Hindlimb muscle (tissue), 1 donor: ENCODE measurements around the gene C2orf81. TPM values are rescaled to one million over a fixed set of nuclear protein-coding genes. Genes with fewer than 3 reads are reported as not detected.
"Not testable (repeated sequence)": the region's sequence is repeated elsewhere in the genome, so short reads cannot be mapped to it uniquely, and the experiment has no call there.

ENCODE experiments used
- DNase-seq: peaks from one replicate; pipeline ENCODE4 v3.0.0-alpha.2; 2013
- polyA plus RNA-seq: library from polyadenylated mRNA; unstranded; fragments of 120-200 nt; gene quantifications from one replicate; pipeline ENCODE4 v1.2.1, GENCODE V29; 2013; ENCODE audit not compliant: insufficient read length

Gene C2orf81
- polyA plus RNA-seq = 2.7 TPM

DNA sequence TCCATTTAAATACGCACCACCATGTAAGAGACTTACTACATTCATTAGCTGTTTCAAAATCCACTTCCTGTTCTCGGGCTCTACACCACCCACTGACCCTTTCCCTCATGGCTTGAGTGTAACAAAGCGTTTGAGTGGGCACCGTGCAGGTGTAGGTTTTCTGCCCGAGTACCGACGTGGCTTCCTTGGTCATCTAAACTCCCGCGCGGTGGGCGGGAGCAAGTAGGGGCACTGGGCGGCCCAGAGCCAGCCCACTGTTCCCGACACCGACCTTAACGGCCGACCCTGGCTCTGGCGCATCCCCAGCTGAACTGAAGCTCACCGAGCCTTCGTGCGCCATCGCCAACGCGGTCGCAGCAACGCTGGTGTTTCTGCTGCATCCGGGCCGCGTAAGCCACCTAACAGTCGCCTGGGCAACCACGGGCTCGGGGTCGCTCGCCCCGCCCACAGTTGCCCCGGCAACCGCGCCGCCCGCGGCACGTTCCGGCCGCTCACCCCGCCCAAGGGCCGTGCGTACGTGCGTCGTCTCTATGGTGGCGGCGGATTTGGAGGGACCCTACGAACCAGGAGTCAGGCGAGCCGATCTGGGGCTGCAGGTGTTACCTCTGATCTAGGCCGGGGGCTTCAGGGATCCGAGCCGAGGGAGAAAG lies at the start of gene C2orf81, which contains the start of gene WDR54:
C2orf81 (minus strand) TSS at position 399 of the 650 bp plus-strand sequence; CDS start at position 340, 59 bp downstream.
WDR54 (plus strand) TSS at position 510 of the 650 bp plus-strand sequence. CDS start 424 bp downstream, outside the sequence.
- DNase-seq = peak; percentile 87

DNA sequence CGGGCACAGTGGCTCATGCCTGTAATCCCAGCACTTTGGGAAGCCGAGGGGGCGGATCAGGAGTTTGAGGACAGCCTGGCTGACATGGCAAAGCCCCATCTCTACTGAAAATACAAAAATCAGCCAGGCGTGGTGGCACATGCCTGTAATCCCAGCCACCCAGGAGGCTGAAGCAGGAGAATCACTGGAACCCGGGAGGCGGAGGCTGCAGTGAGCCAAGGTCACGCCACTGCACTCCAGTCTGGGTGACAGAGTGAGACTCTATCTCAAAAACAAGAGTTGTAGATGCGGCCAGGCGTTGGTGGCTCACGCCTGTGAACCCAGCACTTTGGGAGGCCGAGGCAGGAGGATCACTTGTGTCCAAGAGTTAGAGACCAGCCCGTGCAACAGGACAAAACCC lies 49.3 kb upstream of the C2orf81 start:
- DNase-seq = not testable (repeated sequence)

DNA sequence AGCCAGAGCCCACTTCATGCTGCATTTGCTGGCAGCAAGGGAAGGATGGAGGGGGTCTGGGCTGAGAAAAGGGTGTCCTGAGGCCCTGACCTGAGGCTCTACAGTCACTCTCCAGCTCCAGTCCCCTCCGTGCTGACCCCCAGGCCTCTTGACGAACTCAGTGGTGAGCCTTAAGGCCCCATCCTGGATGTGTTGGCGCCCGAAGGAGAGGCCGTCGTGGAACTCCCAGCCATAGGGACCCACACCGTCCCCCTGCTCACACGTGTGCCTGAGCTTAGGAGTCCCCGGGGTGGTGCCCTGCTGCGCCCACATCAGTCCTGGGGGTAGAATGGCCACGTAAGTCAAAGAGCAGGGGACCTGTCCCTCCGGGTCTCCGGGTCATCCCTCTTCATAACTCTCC lies 43.0 kb upstream of the C2orf81 start:
- DNase-seq = no peak

DNA sequence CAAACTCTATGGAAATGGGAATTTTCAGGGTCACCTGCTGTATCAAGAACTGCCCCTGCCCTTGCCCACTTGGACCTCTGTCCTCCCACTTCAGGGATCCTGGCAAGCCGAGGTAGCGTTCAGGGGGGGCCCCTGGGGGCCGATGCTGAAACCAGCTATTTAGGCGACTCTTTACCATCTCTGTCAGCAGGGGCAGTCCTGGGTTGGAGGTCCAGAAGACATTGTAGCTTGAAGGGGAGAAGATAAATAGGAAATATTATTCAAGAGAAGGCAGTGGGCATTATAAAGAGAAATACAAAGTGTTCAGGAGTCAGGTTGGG lies 41.3 kb upstream of the C2orf81 start:
- no peak for DNase-seq

DNA sequence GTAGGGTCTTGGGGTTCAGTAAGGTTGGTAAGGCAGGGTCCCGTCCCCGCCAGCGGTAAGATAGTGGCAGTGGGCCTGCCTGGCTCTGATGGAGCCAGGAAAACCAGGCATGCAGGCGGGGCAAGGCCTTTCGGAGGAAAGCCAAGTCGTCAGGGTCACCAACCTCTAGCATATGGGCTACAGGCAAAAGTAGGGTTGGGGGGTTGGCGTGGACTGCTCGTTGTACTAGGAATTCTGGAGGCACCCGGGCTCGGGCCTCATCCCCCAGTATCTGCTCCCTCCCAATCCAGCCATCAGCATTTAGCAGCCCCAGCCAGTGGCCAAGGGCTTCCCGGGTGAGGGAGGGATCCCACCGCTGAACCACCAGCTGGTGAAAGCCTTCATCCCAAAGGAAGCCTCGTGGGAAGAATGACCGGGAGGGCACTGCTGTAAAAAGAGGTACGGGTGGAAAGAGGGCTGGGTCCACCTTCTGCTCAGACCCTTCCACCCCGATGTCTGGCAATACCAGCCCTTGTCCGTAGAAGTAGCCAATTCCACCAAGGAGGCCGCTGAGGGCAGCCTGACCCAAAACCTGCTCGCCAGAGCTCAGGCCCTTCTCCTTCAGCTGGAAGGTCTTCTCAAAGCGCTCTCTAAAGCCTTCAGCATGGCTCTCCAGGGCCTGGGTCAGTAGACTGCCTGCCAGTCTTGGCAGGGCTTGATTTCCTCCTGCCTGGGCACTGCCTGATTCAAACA lies 40.8 kb upstream of the C2orf81 start:
- DNase-seq = no peak

DNA sequence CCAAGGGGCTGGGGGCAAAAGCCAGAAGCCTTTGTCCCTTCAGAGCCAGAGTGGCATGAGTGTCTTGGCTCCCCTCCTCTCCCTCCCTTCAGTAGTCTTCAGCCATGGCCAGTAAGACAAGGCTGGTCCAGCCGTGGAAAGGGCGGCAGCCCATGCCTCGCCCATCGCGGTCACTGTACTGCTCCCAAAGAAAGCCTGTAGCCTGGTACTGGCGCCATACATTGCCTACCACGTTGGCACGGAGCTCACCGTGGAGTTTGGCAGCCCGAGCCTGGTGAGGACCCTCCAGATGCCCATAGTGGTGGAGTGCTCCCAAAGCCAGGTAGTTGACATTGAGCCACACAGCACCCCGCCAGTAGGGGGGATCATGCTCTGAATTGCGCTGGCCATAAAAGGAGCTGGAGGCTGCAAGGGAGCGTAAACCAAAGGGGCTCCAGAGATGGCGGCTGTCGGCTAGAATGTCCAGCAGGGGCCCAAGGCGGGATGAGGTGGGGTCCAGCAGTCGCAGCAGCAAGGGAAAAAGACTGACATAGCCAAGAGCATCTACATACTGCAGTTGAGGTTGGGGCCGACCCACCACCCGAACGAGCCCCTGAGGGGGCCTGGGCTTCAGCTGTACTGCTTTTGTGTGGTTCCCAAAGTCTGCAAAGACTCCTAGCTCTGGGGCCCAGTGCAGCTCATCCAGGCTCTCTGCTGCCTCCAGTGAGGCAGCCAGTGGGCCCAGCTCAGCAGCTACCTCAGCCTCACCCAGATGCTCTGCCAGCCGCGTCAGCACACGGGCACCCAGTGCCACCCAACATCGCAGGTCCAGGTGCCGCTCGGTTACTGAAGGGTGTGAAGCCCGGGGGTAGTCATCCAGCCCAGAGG lies 40.0 kb upstream of the C2orf81 start:
- DNase-seq = no peak

DNA sequence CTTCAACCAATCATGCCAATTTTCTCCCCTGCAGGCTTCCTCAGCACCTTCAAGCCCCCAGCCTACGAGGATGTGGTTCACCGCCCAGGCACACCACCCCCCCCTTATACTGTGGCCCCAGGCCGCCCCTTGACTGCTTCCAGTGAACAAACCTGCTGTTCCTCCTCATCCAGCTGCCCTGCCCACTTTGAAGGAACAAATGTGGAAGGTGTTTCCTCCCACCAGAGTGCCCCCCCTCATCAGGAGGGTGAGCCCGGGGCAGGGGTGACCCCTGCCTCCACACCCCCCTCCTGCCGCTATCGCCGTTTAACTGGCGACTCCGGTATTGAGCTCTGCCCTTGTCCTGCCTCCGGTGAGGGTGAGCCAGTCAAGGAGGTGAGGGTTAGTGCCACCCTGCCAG lies 38.8 kb upstream of the C2orf81 start:
- not testable (repeated sequence) for DNase-seq

DNA sequence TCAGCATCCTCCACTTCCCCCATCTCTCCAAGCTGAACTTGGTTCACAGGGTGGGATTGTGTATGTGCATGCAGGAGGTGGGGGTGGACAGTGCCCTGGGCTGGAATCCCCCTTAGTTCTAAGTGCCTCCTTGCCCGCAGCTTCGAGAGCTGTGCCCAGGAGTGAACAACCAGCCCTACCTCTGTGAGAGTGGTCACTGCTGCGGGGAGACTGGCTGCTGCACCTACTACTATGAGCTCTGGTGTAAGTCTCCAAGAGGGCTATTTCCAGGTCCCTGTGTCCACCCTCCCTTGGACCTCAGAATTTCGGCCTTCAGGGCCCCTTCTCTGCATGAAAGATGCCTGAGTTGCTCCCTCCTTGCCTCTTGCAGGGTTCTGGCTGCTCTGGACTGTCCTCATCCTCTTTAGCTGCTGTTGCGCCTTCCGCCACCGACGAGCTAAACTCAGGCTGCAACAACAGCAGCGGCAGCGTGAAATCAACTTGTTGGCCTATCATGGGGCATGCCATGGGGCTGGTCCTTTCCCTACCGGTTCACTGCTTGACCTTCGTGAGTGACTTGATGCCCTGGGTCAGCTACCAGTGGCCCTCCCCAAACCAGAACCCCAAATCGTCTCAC lies 38.2 kb upstream of the C2orf81 start:
- DNase-seq = not testable (repeated sequence)

DNA sequence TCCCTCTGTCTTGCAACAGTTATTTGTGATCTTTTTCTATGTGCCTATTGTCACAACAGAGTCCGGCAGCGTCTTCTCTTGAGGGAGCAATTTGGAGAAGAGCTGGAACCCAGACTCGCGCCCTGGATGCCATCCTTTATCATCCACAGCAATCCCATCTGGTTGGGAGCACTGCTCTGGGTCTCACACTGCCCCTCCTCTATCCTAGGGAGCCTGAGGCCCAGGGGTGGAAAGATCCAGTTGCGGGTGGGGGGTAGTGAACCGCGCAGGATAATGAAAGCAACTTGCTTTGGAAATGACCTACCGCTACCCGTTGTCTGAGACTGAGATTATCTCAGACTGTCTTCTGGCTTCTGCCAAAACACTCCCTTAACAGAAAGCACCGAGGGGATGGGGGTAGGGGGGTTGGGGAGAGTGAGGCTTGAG lies 37.5 kb upstream of the C2orf81 start:
- no peak for DNase-seq

DNA sequence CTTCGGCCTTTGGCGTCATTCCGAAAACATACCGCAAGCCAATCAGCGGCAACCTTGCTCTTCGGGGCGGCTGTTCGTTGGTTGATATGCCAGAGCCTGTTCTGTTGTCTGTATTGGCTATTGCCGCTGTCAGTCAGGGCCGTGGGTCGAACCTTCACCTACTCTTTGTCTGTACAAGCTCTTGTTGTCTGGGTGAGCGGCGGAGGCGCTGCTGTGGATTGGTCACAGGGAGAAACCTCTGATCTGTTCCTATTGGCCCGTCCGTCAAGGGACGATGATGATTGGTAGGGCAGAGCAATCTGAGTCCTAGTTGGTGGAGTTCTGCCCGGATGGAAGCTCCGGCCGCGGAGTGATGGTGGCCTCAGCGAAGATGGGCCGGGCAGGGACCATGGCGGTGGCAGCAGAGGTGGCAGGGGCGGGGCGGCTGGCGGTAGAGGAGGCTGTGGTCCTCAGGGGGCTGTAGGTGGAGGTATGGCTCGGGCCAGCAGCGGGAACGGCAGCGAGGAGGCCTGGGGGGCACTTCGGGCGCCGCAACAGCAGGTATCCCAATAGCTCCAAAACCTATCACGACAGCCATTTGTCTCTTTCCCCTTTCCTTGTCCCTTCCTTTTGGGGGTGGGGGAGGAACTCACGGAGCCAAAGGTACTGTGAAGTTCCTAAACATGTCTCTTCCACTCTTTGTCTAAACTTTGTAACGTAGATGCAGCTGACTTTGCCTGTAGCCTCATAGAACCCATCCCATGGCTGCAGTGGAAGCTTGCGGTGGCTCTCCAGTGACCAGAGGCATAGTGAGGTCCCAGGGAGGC lies 36.9 kb upstream of the C2orf81 start, which contains the start of gene WBP1:
WBP1 (plus strand) TSS at position 307 of the 806 bp plus-strand sequence; CDS start at position 472, 165 bp downstream.
- DNase-seq = peak; percentile 99

DNA sequence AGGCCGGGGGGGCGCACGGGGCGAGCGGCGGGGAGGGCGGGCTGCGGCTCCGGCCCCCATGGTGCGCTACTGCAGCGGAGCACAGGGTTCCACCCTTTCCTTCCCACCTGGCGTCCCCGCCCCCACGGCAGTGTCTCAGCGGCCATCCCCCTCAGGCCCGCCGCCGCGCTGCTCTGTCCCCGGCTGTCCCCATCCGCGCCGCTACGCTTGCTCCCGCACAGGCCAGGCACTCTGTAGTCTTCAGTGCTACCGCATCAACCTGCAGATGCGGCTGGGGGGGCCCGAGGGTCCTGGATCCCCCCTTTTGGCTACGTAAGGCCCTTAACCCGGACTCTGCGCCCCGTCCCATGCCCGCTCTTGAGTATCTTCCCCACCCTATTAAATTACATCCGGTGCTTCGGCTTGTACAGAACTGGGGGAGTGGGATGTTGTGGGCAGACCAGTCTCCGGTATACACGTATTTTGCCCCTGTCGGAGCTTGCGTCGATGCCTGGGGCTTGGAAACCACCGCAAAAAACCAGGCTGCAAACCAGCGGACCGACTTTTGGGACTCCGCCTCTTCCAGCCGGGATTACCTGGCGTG lies 36.2 kb upstream of the C2orf81 start:
- DNase-seq = peak; percentile 73

DNA sequence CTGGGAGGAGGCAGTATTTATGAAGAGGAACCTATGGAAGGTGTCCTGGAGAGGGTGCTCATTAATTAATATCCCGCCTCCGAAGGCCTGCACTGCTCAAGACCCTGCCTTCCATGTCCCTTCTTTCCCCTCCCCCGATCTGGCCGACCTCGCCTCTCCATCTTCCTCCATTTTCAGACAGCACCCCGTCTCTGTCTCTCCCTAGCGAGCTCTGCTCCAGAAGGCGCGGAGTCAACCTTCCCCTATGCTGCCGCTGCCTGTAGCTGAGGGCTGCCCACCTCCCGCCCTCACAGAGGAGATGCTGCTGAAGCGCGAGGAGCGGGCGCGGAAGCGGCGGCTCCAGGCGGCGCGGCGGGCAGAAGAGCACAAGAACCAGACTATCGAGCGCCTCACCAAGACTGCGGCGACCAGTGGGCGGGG lies 35.7 kb upstream of the C2orf81 start:
- no peak for DNase-seq

DNA sequence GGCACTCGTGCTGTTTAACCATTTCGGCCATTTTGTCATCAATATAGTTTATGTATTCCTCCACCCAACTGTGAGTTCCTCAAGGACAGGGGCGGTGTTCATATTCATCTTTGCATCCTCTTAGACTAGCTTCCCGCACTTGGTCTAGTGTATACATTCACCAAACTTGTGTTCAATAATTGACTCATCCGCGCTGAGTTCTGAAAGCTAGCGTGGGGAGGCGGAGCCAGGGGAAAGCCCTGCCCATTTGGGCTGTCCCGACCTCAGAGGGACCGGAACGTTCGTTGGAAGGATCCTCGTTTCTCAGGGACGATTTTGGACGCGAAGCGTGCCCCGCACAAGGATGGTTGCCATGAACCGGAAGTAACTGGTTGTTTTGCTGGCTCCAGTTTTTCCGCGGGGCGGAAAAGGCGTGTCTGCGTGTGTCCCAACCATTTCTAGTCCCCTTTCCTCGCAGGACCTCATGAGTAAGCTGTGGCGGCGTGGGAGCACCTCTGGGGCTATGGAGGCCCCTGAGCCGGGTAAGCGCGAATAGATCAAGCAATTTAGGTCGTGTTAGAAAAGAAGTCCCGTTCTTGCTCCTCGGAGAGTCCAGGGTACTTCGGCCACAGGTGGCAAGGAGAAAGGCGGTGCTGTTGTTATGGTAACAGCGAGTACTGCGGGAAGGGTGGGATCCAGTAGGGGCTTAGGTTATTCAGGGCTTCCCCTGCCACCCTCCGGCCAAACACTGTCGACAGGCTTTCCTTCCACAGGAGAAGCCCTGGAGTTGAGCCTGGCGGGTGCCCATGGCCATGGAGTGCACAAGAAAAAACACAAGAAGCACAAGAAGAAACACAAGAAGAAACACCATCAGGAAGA lies 33.5 kb upstream of the C2orf81 start, which contains the start of gene INO80B:
INO80B (plus strand) TSS at position 434 of the 858 bp plus-strand sequence; CDS start at position 464, 30 bp downstream.
- peak; percentile 97 for DNase-seq

DNA sequence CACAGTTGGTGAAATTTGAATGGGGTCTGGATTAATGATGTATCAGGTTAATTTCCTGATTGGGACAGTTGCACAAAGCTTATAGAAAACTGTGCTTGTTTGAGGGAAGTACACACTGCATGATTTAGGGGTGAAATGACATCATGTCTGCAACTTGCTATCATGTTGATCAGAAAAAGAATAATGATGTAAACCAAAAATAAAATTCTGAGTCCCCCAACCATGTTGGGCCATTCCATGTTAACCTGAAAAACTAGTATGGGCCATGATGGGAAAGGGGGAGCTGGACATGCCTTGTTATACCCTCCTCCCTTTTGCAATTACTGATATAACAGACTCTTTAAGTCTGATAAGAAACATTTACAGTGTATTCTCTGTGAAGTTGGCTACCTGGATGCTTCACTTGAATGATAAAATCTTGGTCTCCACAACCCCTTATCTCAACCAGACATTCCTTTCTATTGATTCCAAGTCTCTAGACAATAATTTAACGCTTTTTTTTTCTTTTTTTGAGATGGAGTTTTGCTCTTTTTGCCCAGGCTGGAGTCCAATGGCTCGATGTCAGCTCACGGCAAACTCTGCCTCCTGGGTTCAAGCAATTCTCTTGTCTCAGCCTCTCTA lies 29.3 kb upstream of the C2orf81 start:
- DNase-seq = no peak

DNA sequence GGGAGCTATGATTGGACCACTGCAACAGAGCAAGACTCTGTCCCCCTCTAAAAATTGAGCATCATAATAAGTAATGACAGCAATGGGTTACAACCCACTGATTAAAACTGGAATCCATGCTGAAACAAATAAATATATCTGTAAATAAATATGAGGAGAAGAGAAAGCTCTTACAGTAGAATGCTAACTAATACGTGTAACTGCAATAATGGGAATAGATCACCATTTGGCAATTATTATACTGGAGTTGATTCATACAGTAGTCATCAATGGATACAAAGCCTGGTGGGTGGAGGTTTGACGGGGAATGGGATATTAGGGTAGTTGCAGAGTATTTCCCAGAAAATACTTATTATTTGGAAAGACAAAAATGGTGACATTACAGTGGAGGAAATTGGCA lies 27.4 kb upstream of the C2orf81 start:
- no peak for DNase-seq

DNA sequence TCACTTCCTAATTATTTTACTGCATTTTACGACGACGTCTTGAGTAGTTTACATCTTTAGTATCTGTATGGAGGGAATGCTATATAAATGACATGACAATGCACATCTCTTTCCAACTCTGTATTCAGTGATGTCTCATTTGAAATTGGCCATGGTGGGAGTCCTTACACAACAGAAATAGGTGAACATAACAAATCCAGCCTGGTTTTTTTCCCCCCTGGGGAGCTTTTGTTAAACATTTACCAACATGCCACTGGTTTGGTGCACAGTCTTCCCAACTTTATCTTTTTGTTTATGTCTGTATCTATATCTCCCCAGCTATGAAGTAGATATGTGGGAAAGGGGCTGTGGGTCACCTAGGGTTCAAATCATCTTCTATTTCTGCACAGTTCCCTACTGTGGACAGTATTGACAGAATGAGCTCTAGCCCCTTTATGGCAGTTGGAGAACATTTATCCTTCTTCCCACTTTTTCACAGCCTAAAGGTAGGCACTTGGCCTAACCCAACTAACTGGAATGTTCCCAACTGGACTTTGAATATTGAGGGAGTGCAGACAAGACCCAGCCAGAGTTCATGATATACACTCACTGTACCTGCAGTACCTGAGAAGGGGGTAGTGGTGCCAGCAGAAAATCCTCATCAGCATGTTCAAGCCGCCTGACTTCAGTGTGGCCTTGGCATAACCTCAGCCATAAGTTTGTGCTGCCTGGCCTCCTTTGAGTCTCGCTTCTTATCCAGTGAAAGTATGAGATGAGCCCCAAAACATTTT lies 26.0 kb upstream of the C2orf81 start:
- DNase-seq = no peak

DNA sequence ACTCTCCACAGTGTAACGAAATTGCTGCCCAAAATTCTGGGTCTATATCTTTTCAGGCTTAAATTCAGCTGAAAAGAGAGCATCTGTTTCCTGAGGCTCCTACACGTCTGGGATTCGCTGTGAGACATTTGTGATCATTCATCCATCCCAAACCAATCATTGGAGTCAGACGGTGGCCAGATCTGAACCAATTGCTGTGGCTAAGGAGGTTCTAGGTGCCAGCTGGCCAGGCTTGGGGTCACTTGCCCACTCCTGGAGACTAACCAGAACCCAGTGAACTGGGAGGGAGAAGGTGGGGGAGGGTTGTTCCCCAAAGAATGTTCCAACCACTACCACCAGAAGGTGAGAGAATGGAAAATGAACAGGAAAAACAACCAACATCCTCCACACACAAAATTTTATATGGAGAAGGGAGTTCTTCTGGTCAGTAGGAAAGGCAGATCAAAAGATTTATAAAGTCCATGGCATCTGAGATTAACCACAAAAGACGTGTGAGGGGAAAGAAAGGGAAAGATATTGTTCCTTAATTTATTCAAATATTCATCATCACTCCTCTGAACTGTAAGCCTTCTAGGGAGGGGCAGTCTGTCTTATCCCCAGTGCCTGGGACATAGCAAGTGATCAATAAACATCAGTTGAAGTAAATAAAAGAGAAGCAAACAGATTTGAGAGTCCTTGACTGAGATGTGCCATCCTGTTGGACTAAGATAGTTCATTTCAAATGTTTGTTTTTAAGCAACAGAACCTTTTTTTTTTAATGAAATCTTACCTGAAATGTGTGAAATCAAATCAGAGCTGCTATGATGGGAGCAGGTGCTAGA lies 23.3 kb upstream of the C2orf81 start:
- no peak for DNase-seq
